G401 (cell line): ENCODE data around the gene PEAK1. TPM values are rescaled to one million over a fixed set of nuclear protein-coding genes. Genes with fewer than 3 reads are reported as not detected.
A peak's percentile ranks its signal among the peaks of the same experiment; 100 is the strongest.

ENCODE experiments used
- DNase-seq: peaks from one replicate; pipeline ENCODE4 v3.0.0-alpha.2; 2015; ENCODE audit warnings: low spot score
- in situ Hi-C: cut with HindIII; loops from 2 replicates; pipeline ENCODE4 v1.10.0; 2016; ENCODE audit warnings: low sequenced_read_pairs, mixed read lengths
- total RNA-seq: library from RNA; depleted of rRNA; stranded (reverse); fragments of >200 nt; shearing (Covaris generic); gene quantifications from 2 replicates; pipeline ENCODE4 v1.2.3, GENCODE V29; 2014

PEAK1 gene
- total RNA-seq, 1 experiment from 2014 or later, result 14.3 TPM

- in situ Hi-C loops, result no loop called here
- no peak for DNase-seq
These were observed 326.5 kb downstream of the PEAK1 start for GRCh38 chr15:77093436-77093835.

- DNase-seq, result no peak
- in situ Hi-C loops, result no loop called here
These were observed 328.8 kb downstream of the PEAK1 start for GRCh38 chr15:77091097-77091496.

GRCh38 chr15:77087213-77087612 is 332.7 kb downstream of the PEAK1 start:
- no peak for DNase-seq
- in situ Hi-C loops, result no loop called here

GRCh38 chr15:77085297-77085696 is 334.6 kb downstream of the PEAK1 start:
- in situ Hi-C loops, result no loop called here

GRCh38 chr15:77084436-77084835 is 335.5 kb downstream of the PEAK1 start:
- DNase-seq, result no peak
- in situ Hi-C loops, result no loop called here

More at GRCh38 chr15:77085297-77085696, 334.6 kb downstream of the PEAK1 start:
- DNase-seq, result no peak

GRCh38 chr15:77083381-77084160 is 336.3 kb downstream of the PEAK1 start:
- peak; percentile 90 for DNase-seq

GRCh38 chr15:77081971-77082370 is 337.9 kb downstream of the PEAK1 start:
- no peak for DNase-seq
- in situ Hi-C loops, result no loop called here

More at GRCh38 chr15:77083381-77084160, 336.3 kb downstream of the PEAK1 start:
- in situ Hi-C loops, result no loop called here

GRCh38 chr15:77076323-77076915 is 343.5 kb downstream of the PEAK1 start:
- in situ Hi-C loops, result no loop called here
- no peak for DNase-seq

GRCh38 chr15:77075528-77075927 is 344.4 kb downstream of the PEAK1 start:
- peak; percentile 41 for DNase-seq
- in situ Hi-C loops, result no loop called here

- in situ Hi-C loops, result no loop called here
- DNase-seq, result no peak
These were observed 345.6 kb downstream of the PEAK1 start for GRCh38 chr15:77074350-77074749.

GRCh38 chr15:77071305-77072223 is 348.3 kb downstream of the PEAK1 start:
- in situ Hi-C loops, result no loop called here
- DNase-seq, result no peak

GRCh38 chr15:77070495-77071304 is 349.2 kb downstream of the PEAK1 start, which contains the start of gene TSPAN3:
TSPAN3 (minus strand) TSS chr15:77071109; CDS start chr15:77070954, 155 bp downstream.
- in situ Hi-C loops, result no loop called here
- peak; percentile 94 for DNase-seq

- in situ Hi-C loops, result no loop called here
- DNase-seq, result peak; percentile 17
These were observed 349.8 kb downstream of the PEAK1 start for GRCh38 chr15:77070180-77070494.

GRCh38 chr15:77069521-77070121 is 350.3 kb downstream of the PEAK1 start:
- in situ Hi-C loops, result no loop called here
- DNase-seq, result peak; percentile 44

- DNase-seq, result no peak
- in situ Hi-C loops, result no loop called here
These were observed 351.3 kb downstream of the PEAK1 start for GRCh38 chr15:77068633-77069032.

GRCh38 chr15:77067691-77068367 is 352.1 kb downstream of the PEAK1 start:
- no peak for DNase-seq
- in situ Hi-C loops, result no loop called here

GRCh38 chr15:77066971-77067690 is 352.8 kb downstream of the PEAK1 start:
- DNase-seq, result no peak
- in situ Hi-C loops, result no loop called here
